HG03342 (cell line): ENCODE measurements around the gene MBTD1.

Experiments
- ATAC-seq: cut with Tn5 transposase; IDR thresholded peaks from one replicate; pipeline ENCODE4 v1.9.1; 2021; ENCODE audit warnings: mild to moderate bottlenecking, moderate library complexity; ENCODE audit not compliant: unreplicated experiment

Gene MBTD1

DNA sequence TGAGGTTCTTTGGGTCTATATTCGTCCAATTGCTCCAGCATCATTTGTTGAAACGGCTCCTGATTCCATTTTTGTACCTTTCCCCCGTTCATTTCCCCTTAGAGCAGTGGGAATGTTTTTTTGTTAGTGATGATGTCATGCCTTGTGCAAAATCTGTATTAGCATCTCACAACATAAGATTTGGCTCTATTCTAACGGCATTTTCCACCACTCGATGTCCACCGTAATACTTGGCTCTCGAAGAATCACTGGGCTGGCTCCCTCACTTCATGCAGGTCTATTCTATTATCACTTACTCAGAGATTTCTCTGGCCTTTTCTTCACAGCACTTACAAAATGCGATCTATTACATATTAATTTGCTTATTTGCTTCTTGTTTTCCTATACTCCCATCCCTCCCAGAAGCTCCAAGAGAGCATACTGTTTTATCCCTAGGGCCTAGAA, 107.1 kb downstream of the MBTD1 start:
- ATAC-seq = no peak

DNA sequence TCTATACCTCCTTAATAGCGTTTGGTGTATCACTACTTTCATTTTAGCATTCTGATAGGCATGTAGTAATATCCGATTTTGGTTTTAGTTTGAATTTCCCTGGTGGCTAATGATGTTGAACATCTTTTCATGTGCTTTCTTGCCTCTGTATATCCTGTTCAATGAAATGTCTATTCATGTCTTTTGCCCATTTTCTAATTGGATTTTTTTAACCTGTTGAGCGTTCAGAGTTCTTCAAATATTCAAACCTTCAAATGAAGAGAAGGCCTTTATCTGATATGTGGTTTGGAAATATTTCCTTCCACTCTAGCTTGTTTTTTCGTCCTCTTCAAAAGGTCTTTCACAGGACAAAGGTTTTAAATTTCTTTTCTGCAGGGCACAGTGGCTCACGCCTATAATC, 108.9 kb downstream of the MBTD1 start:
- ATAC-seq = no peak

- ATAC-seq = no peak
These were observed 110.7 kb downstream of the MBTD1 start for GRCh38 chr17:51149163-51149562.

DNA sequence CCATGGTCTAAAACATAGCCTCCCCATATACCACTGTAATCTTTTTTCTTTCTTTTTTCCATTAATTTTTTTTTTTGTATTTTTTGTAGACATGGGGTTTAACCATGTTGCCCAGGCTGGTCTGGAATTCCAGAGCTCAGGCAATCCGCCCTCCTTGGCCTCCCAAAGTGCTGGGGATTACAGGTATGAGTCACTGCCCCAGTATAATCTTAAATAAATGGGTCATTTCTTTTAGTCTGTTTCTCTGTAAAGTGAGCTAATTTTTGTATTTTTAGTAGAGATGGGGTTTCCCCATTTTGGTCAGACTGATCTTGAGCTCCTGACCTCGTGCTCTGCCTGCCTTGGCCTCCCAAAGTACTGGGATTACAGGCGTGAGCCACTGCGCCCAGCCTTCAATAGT, 112.2 kb downstream of the MBTD1 start:
- ATAC-seq = no peak

- ATAC-seq = no peak
These were observed 115.4 kb downstream of the MBTD1 start for GRCh38 chr17:51144266-51145022.

- ATAC-seq = no peak
These were observed 117.3 kb downstream of the MBTD1 start for GRCh38 chr17:51142597-51142996.

DNA sequence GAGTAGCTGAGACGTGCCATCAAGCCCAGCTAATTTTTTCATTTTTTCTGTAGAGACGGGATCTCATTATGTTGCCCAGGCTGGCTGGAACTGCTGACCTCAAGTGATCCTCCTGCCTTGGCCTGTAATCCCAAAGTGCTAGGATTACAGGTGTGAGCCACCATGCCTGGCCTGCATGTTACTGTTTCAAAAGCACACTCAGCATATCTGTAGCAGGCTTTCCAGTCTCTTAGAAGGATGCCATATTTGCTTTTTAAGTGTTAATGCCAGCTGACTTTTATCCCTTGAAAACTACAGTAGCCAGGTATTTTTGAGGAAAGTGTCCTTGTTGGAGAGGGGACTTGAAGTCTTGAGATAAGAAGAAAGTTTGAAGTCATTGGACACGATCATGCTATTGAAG, 123.9 kb downstream of the MBTD1 start:
- no peak for ATAC-seq

DNA sequence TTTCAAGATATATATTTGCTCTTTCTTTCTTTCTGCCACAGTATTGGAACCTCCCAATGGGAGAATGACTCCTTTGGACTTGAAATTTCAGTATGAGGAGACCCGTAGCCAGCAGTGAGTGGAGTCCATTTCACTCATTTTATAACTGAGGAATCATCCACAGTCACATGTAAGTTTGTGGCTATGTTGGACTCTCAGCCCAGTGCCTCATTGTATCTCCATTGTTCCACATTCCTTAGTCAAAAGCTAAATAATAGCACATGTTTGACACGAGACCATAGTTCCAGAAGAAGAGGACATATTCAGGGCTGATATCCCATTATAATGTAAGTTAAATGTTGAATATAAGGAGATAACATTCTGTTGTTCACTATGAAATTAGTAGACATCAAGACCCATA, 126.5 kb downstream of the MBTD1 start:
- no peak for ATAC-seq

DNA sequence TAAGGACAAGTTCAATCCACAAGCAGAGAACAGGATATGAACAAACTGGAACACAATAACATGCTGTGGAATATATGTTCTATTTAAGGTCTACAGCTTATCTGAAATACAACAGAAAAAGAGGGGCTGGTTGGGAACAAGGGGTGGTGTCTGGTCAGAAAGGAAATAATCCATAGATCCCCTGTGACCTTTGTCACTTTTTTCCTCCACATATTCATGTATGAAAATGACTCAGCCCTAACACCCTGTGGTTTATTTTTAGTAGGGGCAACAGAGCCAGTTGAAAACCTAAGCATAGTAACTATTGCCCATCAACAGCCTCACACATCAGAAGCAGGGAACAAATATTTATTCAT, 126.9 kb downstream of the MBTD1 start:
- ATAC-seq = peak; percentile 79

- ATAC-seq = no peak
These were observed 131.8 kb downstream of the MBTD1 start for GRCh38 chr17:51128076-51128475.
